Mesendoderm (in vitro differentiated cells): ENCODE measurements around the gene M1AP.

Experiments
- DNase-seq: peaks from one replicate; pipeline ENCODE4 v3.0.0; 2013
- H2AK5ac ChIP-seq: 2 replicates; pipeline ENCODE4 v1.6.1; 2013; ENCODE audit warnings: low read length, inconsistent platforms
- H2BK120ac ChIP-seq: 2 replicates; pipeline ENCODE4 v1.6.1; 2013; ENCODE audit warnings: low read depth, mild to moderate bottlenecking, low read length, moderate library complexity, mixed read lengths
- H2BK15ac ChIP-seq: replicated peaks from 2 replicates; pipeline ENCODE4 v1.6.1; 2013; ENCODE audit warnings: low read depth, mild to moderate bottlenecking, moderate library complexity
- H2BK5ac ChIP-seq: 2 replicates; pipeline ENCODE4 v1.6.1; 2013; ENCODE audit warnings: low read length, inconsistent platforms
- H3K18ac ChIP-seq: 2 replicates; pipeline ENCODE4 v1.6.1; 2013; ENCODE audit warnings: mild to moderate bottlenecking, low read length, mixed read lengths
- H3K23ac ChIP-seq: one replicate; pipeline ENCODE4 v1.6.1; 2013; ENCODE audit warnings: low read length
- H3K27ac ChIP-seq: 2 replicates; pipeline ENCODE4 v1.5.1; 2013; ENCODE audit warnings: low read depth, mild to moderate bottlenecking, inconsistent platforms, low read length, moderate library complexity
- H3K27me3 ChIP-seq: 2 replicates; pipeline ENCODE4 v1.6.1; 2013; ENCODE audit warnings: low read length, control low read depth, mild to moderate bottlenecking, inconsistent platforms; ENCODE audit not compliant: insufficient read depth, poor library complexity
- H3K36me3 ChIP-seq: 2 replicates; pipeline ENCODE4 v1.6.1; 2013; ENCODE audit warnings: low read length, inconsistent platforms; ENCODE audit not compliant: control insufficient read depth, insufficient read depth
- H3K4ac ChIP-seq: one replicate; pipeline ENCODE4 v1.6.1; 2013; ENCODE audit warnings: low read depth, mild to moderate bottlenecking, low read length, moderate library complexity
- H3K4me1 ChIP-seq: 2 replicates; pipeline ENCODE4 v1.6.1; 2013; ENCODE audit warnings: low read depth, low read length, inconsistent platforms; ENCODE audit not compliant: control insufficient read depth
- H3K4me2 ChIP-seq: 2 replicates; pipeline ENCODE4 v1.6.1; 2013; ENCODE audit warnings: low read length
- H3K4me3 ChIP-seq: 2 replicates; pipeline ENCODE4 v1.5.1; 2013; ENCODE audit warnings: mild to moderate bottlenecking, low read length
- H3K56ac ChIP-seq: one replicate; pipeline ENCODE4 v1.6.1; 2013; ENCODE audit warnings: low read length
- H3K79me1 ChIP-seq: 2 replicates; pipeline ENCODE4 v1.6.1; 2013; ENCODE audit warnings: low read length, inconsistent platforms
- H3K79me2 ChIP-seq: 2 replicates; pipeline ENCODE4 v1.6.1; 2013; ENCODE audit warnings: mild to moderate bottlenecking, low read length; ENCODE audit not compliant: control insufficient read depth, insufficient read depth
- H3K9ac ChIP-seq: 2 replicates; pipeline ENCODE4 v1.6.1; 2013; ENCODE audit warnings: low read length, inconsistent platforms
- H4K5ac ChIP-seq: one replicate; pipeline ENCODE4 v1.6.1; 2013; ENCODE audit warnings: low read length
- H4K8ac ChIP-seq: one replicate; pipeline ENCODE4 v1.6.1; 2013; ENCODE audit warnings: low read depth, mild to moderate bottlenecking, control low read depth, low read length, moderate library complexity
- WGBS: extraction: QIAGEN DNeasy Blood & Tissue Kit; methylation state at CpG from one replicate; pipeline ENCODE4 v1.1.7; 2013; ENCODE audit warnings: low lambda C conversion rate, missing lambda C conversion rate; ENCODE audit not compliant: insufficient coverage; ENCODE audit errors: extremely low coverage; 5-methylcytosine and 5-hydroxymethylcytosine counted together

Gene M1AP

DNA sequence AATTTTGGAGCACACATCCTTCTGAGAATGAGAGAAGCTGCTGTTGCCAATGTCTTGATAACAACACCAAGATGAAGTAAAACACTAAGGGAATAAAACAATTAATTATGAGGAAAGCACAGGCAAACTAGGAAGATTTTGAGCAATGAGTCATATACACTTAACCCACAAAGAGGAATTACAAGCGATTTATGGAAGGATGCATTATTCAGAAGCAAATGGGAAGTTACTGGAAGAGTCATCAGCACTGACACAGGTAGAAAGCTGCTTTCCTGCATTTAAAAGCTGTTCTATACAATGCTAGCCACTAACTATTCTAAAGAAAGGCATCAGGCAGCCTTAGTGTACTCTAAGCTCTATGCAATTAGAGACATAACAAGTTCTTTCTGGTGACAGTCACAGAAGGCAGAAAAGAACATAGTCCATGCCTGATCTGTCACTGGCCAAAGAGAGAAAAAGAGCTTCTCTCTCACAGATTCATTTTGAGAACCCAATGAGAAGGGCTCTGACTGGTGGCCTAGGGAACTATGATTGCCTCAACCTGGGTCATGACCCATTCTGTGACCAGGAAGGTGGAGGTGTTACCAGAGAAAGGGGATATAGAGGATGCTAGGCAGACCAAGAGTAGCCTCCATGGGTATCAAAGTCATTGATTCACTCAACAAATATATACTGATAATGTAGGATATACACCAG lies 45.4 kb downstream of the M1AP start:
- H4K8ac ChIP-seq: no peak overlapping the region
- DNase-seq: no peak
- no peak overlapping the region for H3K27ac ChIP-seq
- H4K5ac ChIP-seq: no peak overlapping the region
- no peak overlapping the region for H2AK5ac ChIP-seq
- H2BK5ac ChIP-seq: no peak overlapping the region
- H3K36me3 ChIP-seq: no peaks in the 10 kb centered on the region
- WGBS: no CpG with 5 or more reads among the region's 1 CpG
- no peak overlapping the region for H2BK120ac ChIP-seq
- no peak overlapping the region for H3K18ac ChIP-seq
- H3K56ac ChIP-seq: no peak overlapping the region
- H3K27me3 ChIP-seq: no peaks in the 10 kb centered on the region
- H3K4me1 ChIP-seq: no peaks in the 10 kb centered on the region
- H3K79me2 ChIP-seq: no peaks in the 10 kb centered on the region
- H2BK15ac ChIP-seq: no peak overlapping the region
- no peak overlapping the region for H3K23ac ChIP-seq
- no peak overlapping the region for H3K4me3 ChIP-seq
- no peak overlapping the region for H3K4ac ChIP-seq
- H3K9ac ChIP-seq: no peak overlapping the region
- H3K79me1 ChIP-seq: no peaks in the 10 kb centered on the region
- no peak overlapping the region for H3K4me2 ChIP-seq

DNA sequence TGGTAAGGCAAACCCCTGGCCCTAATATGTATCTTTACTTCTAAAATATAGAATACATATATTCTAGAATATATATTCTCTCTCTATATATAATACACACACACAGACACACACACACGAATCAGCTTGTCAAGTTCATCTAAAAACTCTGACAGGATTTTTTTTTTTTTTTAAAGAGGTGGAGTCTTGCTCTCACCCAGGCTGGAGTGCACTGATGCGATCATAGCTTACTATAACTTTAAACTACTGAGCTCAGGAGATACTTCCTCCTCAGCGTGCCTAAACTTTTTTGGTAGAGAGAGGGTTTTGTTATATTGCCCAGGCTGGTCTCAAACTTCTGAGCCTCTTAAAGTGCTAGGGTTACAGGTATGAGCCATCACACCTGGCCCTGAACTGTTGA lies 48.5 kb downstream of the M1AP start:
- Histone ChIP-seq H3K79me2 (no peaks in the 10 kb centered on the region), H3K23ac (no peak overlapping the region), H3K36me3 (no peaks in the 10 kb centered on the region), H3K4me2 (no peak overlapping the region), H4K5ac (no peak overlapping the region), H2BK15ac (no peak overlapping the region), H2AK5ac (no peak overlapping the region), H2BK120ac (no peak overlapping the region), H3K56ac (no peak overlapping the region), H3K4ac (no peak overlapping the region), H3K27ac (no peak overlapping the region), H3K4me3 (no peak overlapping the region), H3K27me3 (no peaks in the 10 kb centered on the region), H3K9ac (no peak overlapping the region), H3K4me1 (no peaks in the 10 kb centered on the region), H3K79me1 (no peaks in the 10 kb centered on the region), H2BK5ac (no peak overlapping the region), H4K8ac (no peak overlapping the region), H3K18ac (no peak overlapping the region)
- DNase-seq: no peak
- no CpG with 5 or more reads among the region's 3 CpGs for WGBS

DNA sequence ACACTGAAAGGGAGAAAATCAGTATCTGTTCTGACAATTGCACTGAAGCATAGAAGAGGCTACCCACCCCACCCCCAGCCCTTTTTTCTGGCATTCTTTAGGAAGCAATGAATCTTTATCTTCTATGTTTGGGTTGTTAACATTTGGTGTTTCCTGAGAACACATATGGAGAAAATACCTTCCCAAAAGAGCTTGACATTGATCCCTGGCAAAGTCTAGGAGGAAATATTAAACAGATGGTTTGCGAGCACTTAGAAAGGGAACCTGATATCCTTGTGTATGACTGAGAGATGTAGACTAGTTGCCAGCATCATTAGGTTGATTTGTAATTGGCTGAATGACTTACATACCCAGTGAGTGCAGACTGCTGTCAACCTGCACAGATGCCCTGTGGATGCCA lies 50.7 kb downstream of the M1AP start:
- no peak overlapping the region for H3K56ac ChIP-seq
- no peak overlapping the region for H4K8ac ChIP-seq
- H3K23ac ChIP-seq: no peak overlapping the region
- H3K4ac ChIP-seq: no peak overlapping the region
- no peaks in the 10 kb centered on the region for H3K79me2 ChIP-seq
- H3K4me2 ChIP-seq: no peak overlapping the region
- H3K36me3 ChIP-seq: no peaks in the 10 kb centered on the region
- no peak overlapping the region for H3K18ac ChIP-seq
- H4K5ac ChIP-seq: no peak overlapping the region
- H3K27me3 ChIP-seq: no peaks in the 10 kb centered on the region
- H3K79me1 ChIP-seq: no peaks in the 10 kb centered on the region
- no peak overlapping the region for H2BK120ac ChIP-seq
- H2BK15ac ChIP-seq: no peak overlapping the region
- no peak overlapping the region for H3K4me3 ChIP-seq
- H3K27ac ChIP-seq: no peak overlapping the region
- DNase-seq: no peak
- H3K4me1 ChIP-seq: no peaks in the 10 kb centered on the region
- WGBS: no CpG with 5 or more reads among the region's 1 CpG
- H2BK5ac ChIP-seq: no peak overlapping the region
- no peak overlapping the region for H2AK5ac ChIP-seq
- no peak overlapping the region for H3K9ac ChIP-seq

DNA sequence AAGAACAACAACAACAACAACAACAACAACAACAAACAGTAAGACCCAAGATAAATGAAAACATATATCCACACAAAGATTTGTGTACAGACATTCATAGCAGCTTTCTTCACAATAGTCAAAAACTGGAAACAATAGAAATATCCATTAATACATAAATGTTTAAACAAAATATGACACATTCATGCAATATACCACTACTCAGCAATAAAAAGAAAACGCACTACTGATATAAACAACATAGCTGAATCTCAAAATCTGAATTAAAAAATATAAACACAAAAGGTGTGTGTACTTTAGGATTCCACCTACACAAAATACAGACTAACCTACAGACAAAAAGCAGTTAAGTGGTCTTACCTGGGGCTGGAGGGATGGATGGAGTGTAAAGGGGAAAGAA lies 51.5 kb downstream of the M1AP start:
- Histone ChIP-seq H3K4me2 (no peak overlapping the region), H3K79me1 (no peaks in the 10 kb centered on the region), H3K56ac (no peak overlapping the region), H3K4me3 (no peak overlapping the region), H3K4me1 (no peaks in the 10 kb centered on the region), H2BK15ac (no peak overlapping the region), H3K18ac (no peak overlapping the region), H3K27me3 (no peaks in the 10 kb centered on the region), H3K4ac (no peak overlapping the region), H3K23ac (no peak overlapping the region), H2BK120ac (no peak overlapping the region), H4K8ac (no peak overlapping the region), H2AK5ac (no peak overlapping the region), H3K79me2 (no peaks in the 10 kb centered on the region), H3K9ac (no peak overlapping the region), H3K36me3 (no peaks in the 10 kb centered on the region), H3K27ac (no peak overlapping the region), H4K5ac (no peak overlapping the region), H2BK5ac (no peak overlapping the region)
- DNase-seq: no peak
- WGBS: no CpG with 5 or more reads among the region's 1 CpG

DNA sequence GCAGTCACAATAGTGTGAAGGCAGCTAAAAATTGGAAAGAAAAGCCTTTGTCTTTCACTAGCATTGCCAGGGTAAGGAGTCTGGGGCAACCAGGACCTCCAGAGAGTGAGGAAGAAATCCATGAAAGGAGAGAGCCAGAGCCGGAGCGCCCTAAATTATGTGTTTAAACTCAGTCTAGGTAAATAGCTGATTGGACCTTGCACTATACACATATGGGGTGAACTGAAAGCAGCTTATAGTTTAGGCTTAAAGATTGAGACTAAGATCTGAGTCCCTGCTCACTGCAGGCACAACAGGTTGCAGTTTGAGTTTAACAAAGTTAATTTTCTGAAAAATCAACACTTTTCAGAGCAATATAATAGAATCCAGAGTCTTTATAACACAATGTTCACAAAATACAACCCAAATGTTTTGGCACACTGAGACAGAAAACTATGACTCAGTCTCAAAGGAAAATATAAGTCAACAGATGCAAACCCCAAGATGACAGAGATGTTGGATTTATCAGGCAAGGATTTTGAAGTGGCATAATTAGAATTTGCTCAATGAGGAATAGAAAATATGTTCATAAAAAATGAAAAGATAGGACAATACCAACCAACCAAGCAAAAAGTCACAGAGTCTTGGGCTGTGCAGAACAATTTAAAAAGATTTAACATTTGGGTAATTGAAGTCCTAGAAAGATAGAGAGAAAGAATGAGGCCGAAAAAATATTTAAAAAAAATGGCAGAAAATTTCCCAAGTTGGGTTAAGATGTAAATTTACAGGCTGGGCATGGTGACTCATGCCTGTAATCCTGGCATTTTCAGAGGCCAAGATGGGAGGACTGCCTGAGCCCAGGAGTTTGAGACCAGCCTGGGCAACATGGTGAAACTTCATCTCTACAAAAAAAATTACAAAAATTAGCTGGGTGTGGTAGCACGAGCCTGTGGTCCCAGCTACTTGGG lies 54.0 kb downstream of the M1AP start:
- no CpG with 5 or more reads among the region's 4 CpGs for WGBS
- H4K8ac ChIP-seq: no peak overlapping the region
- no peaks in the 10 kb centered on the region for H3K79me1 ChIP-seq
- no peaks in the 10 kb centered on the region for H3K79me2 ChIP-seq
- no peak overlapping the region for H3K23ac ChIP-seq
- H3K4me2 ChIP-seq: no peak overlapping the region
- no peak overlapping the region for H4K5ac ChIP-seq
- no peak overlapping the region for H2AK5ac ChIP-seq
- DNase-seq: no peak
- no peak overlapping the region for H3K4me3 ChIP-seq
- no peak overlapping the region for H2BK120ac ChIP-seq
- H3K4ac ChIP-seq: no peak overlapping the region
- no peaks in the 10 kb centered on the region for H3K27me3 ChIP-seq
- H2BK5ac ChIP-seq: no peak overlapping the region
- H3K56ac ChIP-seq: no peak overlapping the region
- no peaks in the 10 kb centered on the region for H3K36me3 ChIP-seq
- no peak overlapping the region for H3K27ac ChIP-seq
- H2BK15ac ChIP-seq: no peak overlapping the region
- no peaks in the 10 kb centered on the region for H3K4me1 ChIP-seq
- H3K18ac ChIP-seq: no peak overlapping the region
- no peak overlapping the region for H3K9ac ChIP-seq
